BLaER1 (cell line): ENCODE measurements around the gene ANKRD65.
"Not testable (repeated sequence)": the region's sequence is repeated elsewhere in the genome, so short reads cannot be mapped to it uniquely, and the experiment has no call there.

Experiments used
- H3K27ac ChIP-seq: shearing (Covaris generic); formaldehyde crosslinking; 2 replicates; pipeline ENCODE4 v1.8.1; 2022
- H3K27me3 ChIP-seq: shearing (Covaris generic); formaldehyde crosslinking; 2 replicates; pipeline ENCODE4 v1.8.1; 2022
- H3K36me3 ChIP-seq: shearing (Covaris generic); formaldehyde crosslinking; 2 replicates; pipeline ENCODE4 v1.8.1; 2022
- H3K4me1 ChIP-seq: shearing (Covaris generic); formaldehyde crosslinking; 2 replicates; pipeline ENCODE4 v1.8.1; 2022
- H3K4me2 ChIP-seq: shearing (Covaris generic); formaldehyde crosslinking; 2 replicates; pipeline ENCODE4 v1.8.1; 2022
- H3K4me3 ChIP-seq: shearing (Covaris generic); formaldehyde crosslinking; 2 replicates; pipeline ENCODE4 v1.8.1; 2022
- H3K9ac ChIP-seq: shearing (Covaris generic); formaldehyde crosslinking; 2 replicates; pipeline ENCODE4 v1.8.1; 2022
- H3K9me3 ChIP-seq: shearing (Covaris generic); formaldehyde crosslinking; 2 replicates; pipeline ENCODE4 v1.8.1; 2022
- H4K20me1 ChIP-seq: shearing (Covaris generic); formaldehyde crosslinking; 2 replicates; pipeline ENCODE4 v1.8.1; 2022
- Cebpa-rat ChIP-seq: shearing (Covaris generic); IDR thresholded peaks from 2 replicates; pipeline ENCODE4 v1.8.1; 2022

ANKRD65 gene

GRCh38 chr1:1425426-1425752 lies 4.3 kb upstream of the ANKRD65 start:
- Histone ChIP-seq H3K36me3 (no peaks in the 10 kb centered on the region), H3K4me2 (peak overlapping the region; percentile 97; the same call in 1 of the 2 replicates), H3K4me1 (peaks cover 73% of the 10 kb centered on the region), H3K9ac (no peak overlapping the region), H3K9me3 (no peaks in the 10 kb centered on the region), H3K27ac (peak overlapping the region; percentile 91; the same call in 1 of the 2 replicates), H4K20me1 (no peaks in the 10 kb centered on the region), H3K27me3 (no peaks in the 10 kb centered on the region), H3K4me3 (no peak overlapping the region)
- no peak for TF ChIP-seq Cebpa-rat

- Histone ChIP-seq H3K36me3 (no peaks in the 10 kb centered on the region), H4K20me1 (no peaks in the 10 kb centered on the region), H3K27me3 (no peaks in the 10 kb centered on the region), H3K9ac (no peak overlapping the region), H3K4me2 (no peak overlapping the region), H3K4me3 (no peak overlapping the region), H3K9me3 (no peaks in the 10 kb centered on the region), H3K27ac (no peak overlapping the region), H3K4me1 (peaks cover 69% of the 10 kb centered on the region)
- no peak for TF ChIP-seq Cebpa-rat
Observed at GRCh38 chr1:1424707-1425106, 3.6 kb upstream of the ANKRD65 start.

GRCh38 chr1:1423245-1423597 lies 2.1 kb upstream of the ANKRD65 start:
- no peaks in the 10 kb centered on the region for H3K27me3 ChIP-seq

GRCh38 chr1:1422465-1423244 lies 1.6 kb upstream of the ANKRD65 start:
- no peaks in the 10 kb centered on the region for H4K20me1 ChIP-seq
- peaks cover 79% of the 10 kb centered on the region for H3K4me1 ChIP-seq
- H3K27me3 ChIP-seq: no peaks in the 10 kb centered on the region
- no peaks in the 10 kb centered on the region for H3K36me3 ChIP-seq
- H3K9me3 ChIP-seq: no peaks in the 10 kb centered on the region
- H3K27ac ChIP-seq: peak overlapping the region; percentile 70
- H3K4me3 ChIP-seq: no peak overlapping the region
- H3K9ac ChIP-seq: peak overlapping the region; percentile 63; the same call in 1 of the 2 replicates
- peak overlapping the region; percentile 85 for H3K4me2 ChIP-seq
- TF ChIP-seq Cebpa-rat: no peak

More at GRCh38 chr1:1423245-1423597, 2.1 kb upstream of the ANKRD65 start:
- Histone ChIP-seq H3K9ac (no peak overlapping the region), H3K4me1 (peaks cover 73% of the 10 kb centered on the region), H3K4me3 (no peak overlapping the region), H3K36me3 (no peaks in the 10 kb centered on the region), H4K20me1 (no peaks in the 10 kb centered on the region), H3K4me2 (peak overlapping the region; percentile 85), H3K9me3 (no peaks in the 10 kb centered on the region), H3K27ac (no peak overlapping the region)
- no peak for TF ChIP-seq Cebpa-rat

- Histone ChIP-seq H4K20me1 (no peaks in the 10 kb centered on the region), H3K9me3 (no peaks in the 10 kb centered on the region), H3K4me2 (peak overlapping the region; percentile 85), H3K4me1 (peaks cover 82% of the 10 kb centered on the region), H3K9ac (peak overlapping the region; percentile 63; the same call in 1 of the 2 replicates), H3K36me3 (no peaks in the 10 kb centered on the region), H3K27ac (peak overlapping the region; percentile 70), H3K4me3 (no peak overlapping the region), H3K27me3 (no peaks in the 10 kb centered on the region)
- TF ChIP-seq Cebpa-rat: no peak
Observed at GRCh38 chr1:1421907-1422464, 910 bp upstream of the ANKRD65 start.

- TF ChIP-seq Cebpa-rat: no peak
- Histone ChIP-seq H3K4me1 (peaks cover 71% of the 10 kb centered on the region), H3K4me2 (peak overlapping the region; percentile 85), H3K9me3 (no peaks in the 10 kb centered on the region), H3K36me3 (no peaks in the 10 kb centered on the region), H3K4me3 (0 out of 2 replicates have a peak overlapping the region, but pooled peaks have one; percentile 38), H3K27ac (peak overlapping the region; percentile 85), H4K20me1 (no peaks in the 10 kb centered on the region), H3K9ac (peak overlapping the region; percentile 73), H3K27me3 (no peaks in the 10 kb centered on the region)
Observed at GRCh38 chr1:1420654-1421141, 378 bp downstream of the ANKRD65 start.

GRCh38 chr1:1419813-1420653 lies 1.0 kb downstream of the ANKRD65 start:
- H3K9ac ChIP-seq: no peak overlapping the region
- no peak overlapping the region for H3K4me3 ChIP-seq
- H3K36me3 ChIP-seq: no peaks in the 10 kb centered on the region
- no peaks in the 10 kb centered on the region for H3K27me3 ChIP-seq
- TF ChIP-seq Cebpa-rat: no peak
- H4K20me1 ChIP-seq: no peaks in the 10 kb centered on the region
- H3K4me1 ChIP-seq: peaks cover 65% of the 10 kb centered on the region
- peak overlapping the region; percentile 54 for H3K4me2 ChIP-seq
- no peak overlapping the region for H3K27ac ChIP-seq
- H3K9me3 ChIP-seq: no peaks in the 10 kb centered on the region

- Histone ChIP-seq H3K9me3 (no peaks in the 10 kb centered on the region), H3K9ac (no peak overlapping the region), H3K4me2 (peak overlapping the region; percentile 54), H4K20me1 (no peaks in the 10 kb centered on the region), H3K4me1 (peaks cover 59% of the 10 kb centered on the region), H3K36me3 (no peaks in the 10 kb centered on the region), H3K4me3 (no peak overlapping the region), H3K27me3 (no peaks in the 10 kb centered on the region), H3K27ac (peak overlapping the region; percentile 78; the same call in 1 of the 2 replicates)
- TF ChIP-seq Cebpa-rat: no peak
Observed at GRCh38 chr1:1419363-1419812, 1.7 kb downstream of the ANKRD65 start.

- no peaks in the 10 kb centered on the region for H4K20me1 ChIP-seq
- no peaks in the 10 kb centered on the region for H3K36me3 ChIP-seq
- TF ChIP-seq Cebpa-rat: no peak
- H3K4me3 ChIP-seq: no peak overlapping the region
- H3K27ac ChIP-seq: peak overlapping the region; percentile 78
- peak overlapping the region; percentile 65 for H3K9ac ChIP-seq
- H3K4me2 ChIP-seq: peak overlapping the region; percentile 54
- peaks cover 59% of the 10 kb centered on the region for H3K4me1 ChIP-seq
- no peaks in the 10 kb centered on the region for H3K27me3 ChIP-seq
- H3K9me3 ChIP-seq: no peaks in the 10 kb centered on the region
Observed at GRCh38 chr1:1418464-1419362, 2.4 kb downstream of the ANKRD65 start.

GRCh38 chr1:1417825-1418463 lies 3.1 kb downstream of the ANKRD65 start:
- not testable (repeated sequence) for H3K9me3 ChIP-seq, H3K36me3 ChIP-seq, H3K4me3 ChIP-seq, H4K20me1 ChIP-seq, H3K27me3 ChIP-seq
- peak overlapping the region; percentile 65 for H3K9ac ChIP-seq
- H3K4me2 ChIP-seq: peak overlapping the region; percentile 54
- H3K4me1 ChIP-seq: peaks cover 51% of the 10 kb centered on the region
- peak overlapping the region; percentile 78 for H3K27ac ChIP-seq

GRCh38 chr1:1417396-1417795 lies 3.7 kb downstream of the ANKRD65 start:
- H4K20me1 ChIP-seq, H3K4me2 ChIP-seq, H3K9ac ChIP-seq, H3K9me3 ChIP-seq, H3K4me3 ChIP-seq, H3K36me3 ChIP-seq, H3K27ac ChIP-seq, H3K27me3 ChIP-seq: not testable (repeated sequence)
- peaks cover 46% of the 10 kb centered on the region for H3K4me1 ChIP-seq
